CD14-positive monocyte (primary cell): ENCODE measurements around the gene PAM16. TPM values are rescaled to one million over a fixed set of nuclear protein-coding genes. Genes with fewer than 3 reads are reported as not detected.

Experiments used
- DNase-seq, 3 donors: peaks; one replicate each; pipeline ENCODE4 v3.0.0-alpha.2; 2011 to 2022
- H2AFZ ChIP-seq: 2 replicates; pipeline ENCODE4 v1.6.0; 2012; ENCODE audit warnings: mild to moderate bottlenecking, low read depth, low read length, inconsistent platforms; ENCODE audit not compliant: insufficient read depth, poor library complexity, severe bottlenecking
- H3K27ac ChIP-seq, 2 donors: 1 replicate in 1 of 2; 2 replicates in 1 of 2; pipeline ENCODE4 v1.5.1; 2012 to 2013; ENCODE audit warnings: low read length in 2 of 2, control low read depth in 1 of 2, inconsistent platforms in 1 of 2, low read depth in 1 of 2, mild to moderate bottlenecking in 1 of 2
- H3K27me3 ChIP-seq, 2 donors: one replicate each; pipeline versions ENCODE4 v1.6.0 to v1.6.1; 2011 to 2013; ENCODE audit warnings: low read length in 2 of 2; ENCODE audit not compliant: control insufficient read depth in 2 of 2, insufficient read depth in 2 of 2
- H3K36me3 ChIP-seq, 2 donors: replicated peaks in 1 of 2; 1 replicate in 1 of 2; 2 replicates in 1 of 2; pipeline versions ENCODE4 v1.5.1 to v1.6.1; 2012 to 2013; ENCODE audit warnings: low read length in 2 of 2, control low read depth in 1 of 2, inconsistent platforms in 1 of 2, mild to moderate bottlenecking in 1 of 2; ENCODE audit not compliant: insufficient read depth in 2 of 2, control insufficient read depth in 1 of 2
- H3K4me1 ChIP-seq, 2 donors: 1 replicate in 1 of 2; 2 replicates in 1 of 2; pipeline versions ENCODE4 v1.5.1 to v1.6.1; 2012 to 2013; ENCODE audit warnings: low read length in 2 of 2, control low read depth in 1 of 2, inconsistent platforms in 1 of 2, mild to moderate bottlenecking in 1 of 2, moderate library complexity in 1 of 2; ENCODE audit not compliant: insufficient read depth in 2 of 2, control insufficient read depth in 1 of 2
- H3K4me2 ChIP-seq: replicated peaks from 2 replicates; pipeline ENCODE3; 2012; ENCODE audit warnings: low read length, moderate library complexity, mild to moderate bottlenecking; ENCODE audit not compliant: poor library complexity, severe bottlenecking; ENCODE audit errors: extremely low read depth
- H3K4me3 ChIP-seq, 3 experiments: fragments of 200-600 bp in 1 of 3; sonication (generic) in 1 of 3; replicated peaks in 1 of 3; 1 replicate in 2 of 3; 2 replicates in 1 of 3; pipeline ENCODE4 v1.5.1; 2011 to 2013; ENCODE audit warnings: low read length in 3 of 3, mild to moderate bottlenecking in 3 of 3, control low read depth in 2 of 3, low read depth in 2 of 3, inconsistent platforms in 1 of 3, moderate library complexity in 1 of 3
- H3K79me2 ChIP-seq: 2 replicates; pipeline ENCODE4 v1.6.0; 2012; ENCODE audit warnings: mild to moderate bottlenecking, control low read depth, inconsistent platforms, low read length, moderate library complexity; ENCODE audit not compliant: insufficient read depth
- H3K9ac ChIP-seq: 2 replicates; pipeline ENCODE4 v1.6.0; 2017; ENCODE audit warnings: low read length, mild to moderate bottlenecking; ENCODE audit not compliant: insufficient read depth, poor library complexity, severe bottlenecking
- H3K9me3 ChIP-seq, 2 donors: replicated peaks in 1 of 2; 1 replicate in 1 of 2; 2 replicates in 1 of 2; pipeline versions ENCODE4 v1.5.1 to v1.6.1; 2012 to 2013; ENCODE audit warnings: low read length in 2 of 2, control low read depth in 1 of 2; ENCODE audit not compliant: control insufficient read depth in 1 of 2, insufficient read depth in 1 of 2
- H4K20me1 ChIP-seq: 2 replicates; pipeline ENCODE4 v1.6.0; 2012; ENCODE audit warnings: mild to moderate bottlenecking, low read length, control low read depth, moderate library complexity; ENCODE audit not compliant: insufficient read depth
- H3K27ac Mint-ChIP-seq, 7 donors: one replicate each; pipeline ENCODE4 v1.8.0; 2020; ENCODE audit warnings: mild to moderate bottlenecking in 7 of 7, mixed read lengths in 7 of 7, moderate library complexity in 6 of 7, inconsistent platforms in 2 of 7
- H3K27me3 Mint-ChIP-seq, 3 donors: one replicate each; pipeline ENCODE4 v1.8.0; 2021 to 2022; ENCODE audit warnings: low read depth in 3 of 3, mild to moderate bottlenecking in 3 of 3, mixed read lengths in 3 of 3, moderate library complexity in 3 of 3, inconsistent platforms in 1 of 3
- H3K36me3 Mint-ChIP-seq, 2 donors: one replicate each; pipeline ENCODE4 v1.8.0; 2020; ENCODE audit warnings: mixed read lengths in 2 of 2, inconsistent platforms in 1 of 2, mild to moderate bottlenecking in 1 of 2
- H3K4me1 Mint-ChIP-seq: one replicate; pipeline ENCODE4 v1.8.0; 2020; ENCODE audit warnings: mild to moderate bottlenecking, mixed read lengths
- H3K4me3 Mint-ChIP-seq, 2 donors: one replicate each; pipeline ENCODE4 v1.8.0; 2020; ENCODE audit warnings: mild to moderate bottlenecking in 2 of 2, mixed read lengths in 2 of 2, moderate library complexity in 1 of 2
- H3K9me3 Mint-ChIP-seq, 7 donors: one replicate each; pipeline ENCODE4 v1.8.0; 2020 to 2022; ENCODE audit warnings: mixed read lengths in 7 of 7, mild to moderate bottlenecking in 6 of 7, moderate library complexity in 6 of 7, inconsistent platforms in 2 of 7
- WGBS: methylation state at CpG from one replicate; pipeline ENCODE4 v1.1.5; 2013; ENCODE audit warnings: missing lambda C conversion rate; ENCODE audit not compliant: insufficient coverage; 5-methylcytosine and 5-hydroxymethylcytosine counted together
- intact Hi-C, 2 donors: fragments of 100-400 bp; cut with micrococcal nuclease; formaldehyde crosslinking; loops; one replicate each; pipeline versions ENCODE4 v1.15.0 to v1.15.1; 2023
- polyA plus RNA-seq, 3 donors: library from polyadenylated mRNA; depleted of rRNA in 1 of 3; unstranded in 2 of 3; stranded (reverse) in 1 of 3; fragments of 300-500 nt in 2 of 3; fragments of >200 nt in 1 of 3; fragmentation: Illumina TruSeq in 2 of 3; gene quantifications; 1 replicate in 2 of 3; 2 replicates in 1 of 3; pipeline ENCODE4 v1.2.3, GENCODE V29; 2012 to 2021
- TF ChIP-seq, protein P1 (sequence below): fragments of 200-600 bp; IDR thresholded peaks from one replicate; pipeline ENCODE4 v1.8.0; 2022; ENCODE audit warnings: antibody characterized with exemption, mild to moderate bottlenecking

PAM16 gene
- polyA plus RNA-seq, 3 donors = 34.3 to 37.6 (median 34.7) TPM

DNA sequence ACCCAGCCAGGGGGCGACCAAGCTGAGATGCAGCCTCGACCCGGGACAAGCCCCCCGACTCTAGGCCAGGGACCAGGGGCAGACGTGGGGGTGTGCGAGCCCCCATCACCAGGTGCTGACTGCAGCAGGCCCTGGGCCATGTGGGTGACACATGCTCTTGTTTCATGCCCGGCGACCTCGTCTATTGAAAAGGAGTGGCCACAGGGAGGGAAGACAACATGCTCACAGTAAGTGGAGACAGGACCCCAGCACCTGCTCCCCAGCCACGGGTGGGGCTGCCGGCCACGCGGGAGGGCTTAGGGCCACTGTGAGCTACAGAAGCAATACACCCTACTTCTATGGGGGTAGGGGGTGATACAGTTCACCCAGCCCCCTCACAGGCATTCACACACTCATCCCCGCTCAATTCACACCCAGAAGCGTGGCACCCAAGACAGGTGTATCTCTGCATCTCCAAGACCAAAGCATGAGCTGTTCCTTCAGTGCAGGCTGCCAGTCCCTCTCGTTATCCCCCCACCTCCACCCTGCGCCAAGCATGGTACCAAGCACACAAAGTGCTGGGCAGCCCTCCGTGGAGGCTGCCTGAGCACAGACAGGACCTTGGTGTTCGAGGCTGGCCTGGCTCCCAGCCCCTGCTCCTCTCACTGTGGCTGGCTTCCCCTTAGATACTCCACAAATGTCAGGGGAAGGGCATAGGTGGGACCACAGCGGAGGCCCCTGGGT lies 34.1 kb upstream of the PAM16 start:
- H3K27me3 ChIP-seq = no peaks in the 10 kb centered on the region
- Mint-ChIP-seq H3K27me3 (no peaks in the 10 kb centered on the region), H3K9me3 (no peaks in the 10 kb centered on the region), H3K27ac (peak overlapping the region in 2 of 7 donors; percentile 63 to 69), H3K4me1 (no peaks in the 10 kb centered on the region), H3K4me3 (no peak overlapping the region), H3K36me3 (peaks cover 46 to 86% of the 10 kb centered on the region in 2 donors)
- no peak overlapping the region for H3K9ac ChIP-seq
- H3K4me3 ChIP-seq = no peak overlapping the region
- H3K36me3 ChIP-seq = peaks cover 95 to 99% of the 10 kb centered on the region in 2 donors
- H2AFZ ChIP-seq = no peak overlapping the region
- no peak overlapping the region for H3K27ac ChIP-seq
- DNase-seq = no peak
- H3K4me2 ChIP-seq = no peak overlapping the region
- 92% methylated on average over 12 of the region's 20 CpGs for WGBS
- TF ChIP-seq, protein P1, sequence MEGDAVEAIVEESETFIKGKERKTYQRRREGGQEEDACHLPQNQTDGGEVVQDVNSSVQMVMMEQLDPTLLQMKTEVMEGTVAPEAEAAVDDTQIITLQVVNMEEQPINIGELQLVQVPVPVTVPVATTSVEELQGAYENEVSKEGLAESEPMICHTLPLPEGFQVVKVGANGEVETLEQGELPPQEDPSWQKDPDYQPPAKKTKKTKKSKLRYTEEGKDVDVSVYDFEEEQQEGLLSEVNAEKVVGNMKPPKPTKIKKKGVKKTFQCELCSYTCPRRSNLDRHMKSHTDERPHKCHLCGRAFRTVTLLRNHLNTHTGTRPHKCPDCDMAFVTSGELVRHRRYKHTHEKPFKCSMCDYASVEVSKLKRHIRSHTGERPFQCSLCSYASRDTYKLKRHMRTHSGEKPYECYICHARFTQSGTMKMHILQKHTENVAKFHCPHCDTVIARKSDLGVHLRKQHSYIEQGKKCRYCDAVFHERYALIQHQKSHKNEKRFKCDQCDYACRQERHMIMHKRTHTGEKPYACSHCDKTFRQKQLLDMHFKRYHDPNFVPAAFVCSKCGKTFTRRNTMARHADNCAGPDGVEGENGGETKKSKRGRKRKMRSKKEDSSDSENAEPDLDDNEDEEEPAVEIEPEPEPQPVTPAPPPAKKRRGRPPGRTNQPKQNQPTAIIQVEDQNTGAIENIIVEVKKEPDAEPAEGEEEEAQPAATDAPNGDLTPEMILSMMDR = no peak
- H3K79me2 ChIP-seq = no peaks in the 10 kb centered on the region
- no peaks in the 10 kb centered on the region for H3K9me3 ChIP-seq
- intact Hi-C loops = no loop called here
- peaks cover 100% of the 10 kb centered on the region for H4K20me1 ChIP-seq
- no peaks in the 10 kb centered on the region for H3K4me1 ChIP-seq

DNA sequence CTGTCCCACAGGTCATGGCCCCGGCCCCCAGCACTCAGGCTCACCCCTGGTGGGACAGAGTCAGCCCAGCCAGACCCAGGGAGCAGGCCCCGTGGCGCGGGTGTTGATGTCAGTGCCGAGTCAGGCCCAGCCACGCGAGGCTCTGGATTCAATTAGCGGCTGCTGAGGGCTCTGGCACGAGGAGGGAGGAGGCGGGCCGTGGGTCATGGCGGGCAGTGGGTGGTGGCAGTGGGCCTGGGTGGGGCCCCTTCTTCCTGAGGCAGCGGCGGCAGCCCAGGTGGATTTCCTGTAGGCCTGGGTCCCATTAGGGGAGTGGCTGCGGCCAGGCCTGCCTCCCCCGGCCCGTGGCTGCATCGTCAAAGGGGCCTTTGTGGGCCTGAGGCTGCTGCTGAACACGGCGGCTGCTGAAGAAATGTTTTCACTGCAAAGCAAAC lies 33.4 kb upstream of the PAM16 start:
- H3K36me3 Mint-ChIP-seq = peaks cover 40 to 85% of the 10 kb centered on the region in 2 donors
- H3K27ac Mint-ChIP-seq = no peak overlapping the region
- TF ChIP-seq, protein P1 = no peak
- no peak overlapping the region for H3K4me3 Mint-ChIP-seq
- Histone ChIP-seq H3K4me3 (no peak overlapping the region), H3K4me2 (no peak overlapping the region), H3K9me3 (no peaks in the 10 kb centered on the region), H3K36me3 (peaks cover 90 to 94% of the 10 kb centered on the region in 2 donors), H3K27me3 (no peaks in the 10 kb centered on the region), H3K9ac (no peak overlapping the region), H3K4me1 (no peaks in the 10 kb centered on the region), H3K79me2 (no peaks in the 10 kb centered on the region), H3K27ac (no peak overlapping the region), H2AFZ (no peak overlapping the region), H4K20me1 (peaks cover 98% of the 10 kb centered on the region)
- DNase-seq = no peak
- intact Hi-C loops = no loop called here
- H3K4me1 Mint-ChIP-seq = no peaks in the 10 kb centered on the region
- WGBS = 73% methylated on average over 12 of the region's 20 CpGs
- H3K27me3 Mint-ChIP-seq = no peaks in the 10 kb centered on the region
- H3K9me3 Mint-ChIP-seq = no peaks in the 10 kb centered on the region
